Measurements from ENCODE around the gene OR10A3. TPM values are rescaled to one million over a fixed set of nuclear protein-coding genes. Genes with fewer than 3 reads are reported as not detected.

Gene OR10A3
- total and polyA plus RNA-seq, 11 donors = not detected

DNA sequence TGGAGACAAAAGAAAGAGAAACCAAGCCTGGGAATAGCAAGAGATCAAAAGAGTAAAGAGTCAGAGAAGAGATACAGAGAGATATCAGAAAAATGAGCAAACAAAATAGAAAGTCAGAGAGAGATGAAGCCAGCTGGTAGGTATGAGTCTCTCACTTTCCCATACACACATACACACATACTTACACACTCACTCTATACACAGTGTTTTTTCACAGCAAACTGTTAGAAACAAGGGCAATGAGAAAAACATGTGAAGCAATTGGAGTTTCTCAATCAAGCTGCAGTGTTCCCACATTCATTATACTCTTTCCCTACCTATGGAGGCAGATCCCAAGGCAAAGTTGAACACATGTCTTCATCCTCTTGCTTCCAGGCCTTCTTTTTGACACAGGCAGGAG, 26.3 kb upstream of the OR10A3 start:
- intact Hi-C loops (cut with DNase I) = no loop called here
- ATAC-seq (no peak), DNase-seq (no peak)
- Histone ChIP-seq H3K4me3 (no peak overlapping the region), H3K9me3 (no peaks in the 10 kb centered on the region), H3K36me3 (no peaks in the 10 kb centered on the region), H3K4me1 (no peaks in the 10 kb centered on the region), H3K27ac (no peak overlapping the region), H3K27me3 (peaks cover 0 to 5% (median 0%) of the 10 kb centered on the region in 9 donors)
- TF ChIP-seq, protein P1, sequence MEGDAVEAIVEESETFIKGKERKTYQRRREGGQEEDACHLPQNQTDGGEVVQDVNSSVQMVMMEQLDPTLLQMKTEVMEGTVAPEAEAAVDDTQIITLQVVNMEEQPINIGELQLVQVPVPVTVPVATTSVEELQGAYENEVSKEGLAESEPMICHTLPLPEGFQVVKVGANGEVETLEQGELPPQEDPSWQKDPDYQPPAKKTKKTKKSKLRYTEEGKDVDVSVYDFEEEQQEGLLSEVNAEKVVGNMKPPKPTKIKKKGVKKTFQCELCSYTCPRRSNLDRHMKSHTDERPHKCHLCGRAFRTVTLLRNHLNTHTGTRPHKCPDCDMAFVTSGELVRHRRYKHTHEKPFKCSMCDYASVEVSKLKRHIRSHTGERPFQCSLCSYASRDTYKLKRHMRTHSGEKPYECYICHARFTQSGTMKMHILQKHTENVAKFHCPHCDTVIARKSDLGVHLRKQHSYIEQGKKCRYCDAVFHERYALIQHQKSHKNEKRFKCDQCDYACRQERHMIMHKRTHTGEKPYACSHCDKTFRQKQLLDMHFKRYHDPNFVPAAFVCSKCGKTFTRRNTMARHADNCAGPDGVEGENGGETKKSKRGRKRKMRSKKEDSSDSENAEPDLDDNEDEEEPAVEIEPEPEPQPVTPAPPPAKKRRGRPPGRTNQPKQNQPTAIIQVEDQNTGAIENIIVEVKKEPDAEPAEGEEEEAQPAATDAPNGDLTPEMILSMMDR (IDR thresholded peaks at IDR 0.05) = no peak
- no peak for TF ChIP-seq POLR2A (IDR thresholded peaks at IDR 0.05)

DNA sequence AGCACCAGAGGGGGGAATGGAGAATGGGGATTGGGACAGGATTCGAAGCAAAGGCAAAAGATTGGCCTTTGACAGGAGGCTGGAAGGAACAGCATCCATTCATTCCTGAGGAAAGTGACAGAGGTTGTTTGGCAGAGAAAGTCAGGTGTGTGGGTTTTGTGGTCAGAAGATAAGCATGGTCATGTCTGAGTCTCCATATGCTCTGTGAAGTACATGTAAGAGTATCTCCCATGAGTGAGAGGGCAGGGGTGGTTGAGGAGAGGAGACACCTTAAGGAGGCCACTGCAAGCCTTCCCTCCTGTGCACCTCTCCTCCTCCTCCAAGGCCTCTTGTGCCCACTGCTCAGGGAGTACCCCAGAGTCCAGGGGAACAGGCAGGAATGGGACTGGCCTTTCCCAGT, 25.6 kb upstream of the OR10A3 start:
- Histone ChIP-seq H3K4me3 (no peak overlapping the region), H3K4me1 (no peaks in the 10 kb centered on the region), H3K36me3 (no peaks in the 10 kb centered on the region), H3K27me3 (peaks cover 0 to 6% (median 0%) of the 10 kb centered on the region in 9 donors), H3K9me3 (no peaks in the 10 kb centered on the region), H3K27ac (no peak overlapping the region)
- TF ChIP-seq, protein P1 (IDR thresholded peaks at IDR 0.05) = no peak
- TF ChIP-seq POLR2A (IDR thresholded peaks at IDR 0.05) = no peak
- 67 to 79% (median 74%) methylated on average over 1 of the region's 1 CpG for WGBS, 4 donors
- no peak for DNase-seq
- ATAC-seq = no peak
- intact Hi-C loops (cut with DNase I) = no loop called here

DNA sequence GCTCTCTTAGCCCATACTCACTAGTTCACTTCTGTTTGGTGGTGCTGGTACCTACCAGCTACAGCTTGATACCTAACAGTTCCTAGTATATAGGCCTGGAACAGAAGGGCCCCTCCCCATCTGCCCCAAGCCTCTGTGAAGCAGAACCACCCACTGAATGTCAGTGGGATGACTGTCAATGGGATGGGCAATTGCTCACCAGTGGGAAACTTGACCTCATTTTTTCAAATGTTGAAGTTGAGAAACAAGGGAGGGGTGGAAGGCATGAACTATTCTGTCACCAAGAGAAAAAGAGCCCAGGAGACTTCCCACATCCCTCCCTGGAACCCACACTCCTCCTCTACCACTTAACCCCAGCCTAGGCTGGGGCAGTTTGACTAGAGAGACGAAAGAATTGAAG, 23.9 kb upstream of the OR10A3 start, which contains the start of gene NLRP10:
Gene NLRP10, minus strand, starts transcription at position 62 of the 400 bp plus-strand sequence. CDS start 1,952 bp downstream, outside the sequence.
- Histone ChIP-seq H3K36me3 (no peaks in the 10 kb centered on the region), H3K4me3 (no peak within 1 kb of the TSS), H3K4me1 (no peaks in the 10 kb centered on the region), H3K27me3 (peaks cover 0 to 13% (median 0%) of the 10 kb centered on the region in 9 donors), H3K9me3 (no peaks in the 10 kb centered on the region), H3K27ac (no peak within 1 kb of the TSS)
- TF ChIP-seq POLR2A (IDR thresholded peaks at IDR 0.05) = no peak
- TF ChIP-seq, protein P1 (IDR thresholded peaks at IDR 0.05) = no peak
- intact Hi-C loops (cut with DNase I) = no loop called here
- DNase-seq (no peak), ATAC-seq (no peak)
- 69 to 91% (median 81%) methylated on average over 1 of the region's 1 CpG for WGBS, 4 donors

DNA sequence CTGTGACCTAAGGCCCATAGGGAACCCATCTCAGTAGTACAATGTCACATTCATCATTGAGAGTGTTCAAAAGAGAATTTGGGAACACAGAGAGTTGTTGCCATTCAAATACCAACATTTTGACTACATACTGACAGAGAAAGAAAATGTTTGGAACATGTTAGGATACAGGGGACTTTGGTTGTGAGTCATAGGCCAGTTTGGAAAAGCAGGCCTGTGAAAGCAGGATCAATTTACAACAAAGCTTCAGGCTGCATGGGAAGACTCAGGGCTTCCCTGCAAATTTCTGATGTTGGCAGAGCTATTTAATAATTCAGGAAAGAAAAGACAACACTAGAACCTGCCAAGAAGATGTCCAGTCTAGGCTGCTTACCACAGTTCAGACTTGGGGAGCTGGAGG, 23.4 kb upstream of the OR10A3 start:
- Histone ChIP-seq H3K4me1 (no peaks in the 10 kb centered on the region), H3K9me3 (no peaks in the 10 kb centered on the region), H3K27ac (no peak overlapping the region), H3K4me3 (no peak overlapping the region), H3K36me3 (no peaks in the 10 kb centered on the region), H3K27me3 (peaks cover 0 to 13% (median 0%) of the 10 kb centered on the region in 9 donors)
- no peak for ATAC-seq
- TF ChIP-seq POLR2A (IDR thresholded peaks at IDR 0.05) = no peak
- TF ChIP-seq, protein P1 (IDR thresholded peaks at IDR 0.05) = no peak
- intact Hi-C loops (cut with DNase I) = no loop called here
- DNase-seq = no peak
